ENCODE measurements around the gene GZF1.
"Not testable (repeated sequence)": the region's sequence is repeated elsewhere in the genome, so short reads cannot be mapped to it uniquely, and the experiment has no call there.

Gene GZF1

GRCh38 chr20:23332467-23332866 lies 29.5 kb upstream of the GZF1 start:
- no peak overlapping the region for H3K4me3 ChIP-seq (ENCODE audit: low read length)
- H3K36me3 ChIP-seq (ENCODE audit: control insufficient read depth, insufficient read depth, low read length) = no peaks in the 10 kb centered on the region
- no peaks in the 10 kb centered on the region for H3K27me3 ChIP-seq (ENCODE audit: control insufficient read depth, insufficient read depth, low read length)

GRCh38 chr20:23334111-23334510 lies 27.9 kb upstream of the GZF1 start:
- Histone ChIP-seq H3K4me3 (ENCODE audit: low read length) (no peak overlapping the region), H3K27ac (ENCODE audit: low read depth, low read length) (no peak overlapping the region), H3K36me3 (ENCODE audit: control insufficient read depth, insufficient read depth, low read length) (no peaks in the 10 kb centered on the region), H3K9ac (ENCODE audit: low read length) (no peak overlapping the region), H3K4me1 (ENCODE audit: control insufficient read depth, insufficient read depth, low read length) (no peaks in the 10 kb centered on the region), H3K27me3 (ENCODE audit: control insufficient read depth, insufficient read depth, low read length) (no peaks in the 10 kb centered on the region)

More at GRCh38 chr20:23332467-23332866, 29.5 kb upstream of the GZF1 start:
- H3K4me1 ChIP-seq (ENCODE audit: control insufficient read depth, insufficient read depth, low read length) = no peaks in the 10 kb centered on the region
- no peak overlapping the region for H3K9ac ChIP-seq (ENCODE audit: low read length)
- H3K27ac ChIP-seq (ENCODE audit: low read depth, low read length) = no peak overlapping the region

- Histone ChIP-seq H3K4me3 (ENCODE audit: low read length) (no peak overlapping the region), H3K36me3 (ENCODE audit: control insufficient read depth, insufficient read depth, low read length) (no peaks in the 10 kb centered on the region), H3K27me3 (ENCODE audit: control insufficient read depth, insufficient read depth, low read length) (no peaks in the 10 kb centered on the region), H3K27ac (ENCODE audit: low read depth, low read length) (no peak overlapping the region), H3K9ac (ENCODE audit: low read length) (no peak overlapping the region), H3K4me1 (ENCODE audit: control insufficient read depth, insufficient read depth, low read length) (no peaks in the 10 kb centered on the region)
These were observed 26.5 kb upstream of the GZF1 start for GRCh38 chr20:23335521-23335920.

DNA sequence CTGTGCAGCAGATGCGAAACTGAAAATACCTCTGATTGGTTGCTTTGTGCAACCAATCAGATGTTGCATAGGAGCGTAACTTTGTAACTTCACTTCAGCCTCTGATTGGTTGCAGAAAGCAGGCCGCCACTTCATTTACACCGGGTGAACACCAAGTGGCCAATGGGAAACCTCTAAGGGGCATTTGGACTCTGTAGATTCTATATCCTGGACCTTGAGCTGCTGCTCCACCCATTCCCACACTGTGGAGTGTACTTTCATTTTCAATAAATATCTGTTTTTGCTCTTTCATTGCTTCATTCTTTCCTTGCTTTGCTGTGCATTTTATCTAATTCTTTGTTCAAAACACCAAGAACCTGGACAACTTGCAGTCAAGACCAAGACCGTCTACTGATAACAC lies 25.5 kb upstream of the GZF1 start:
- Histone ChIP-seq H3K27ac (ENCODE audit: low read depth, low read length) (no peak overlapping the region), H3K4me3 (ENCODE audit: low read length) (no peak overlapping the region), H3K27me3 (ENCODE audit: control insufficient read depth, insufficient read depth, low read length) (no peaks in the 10 kb centered on the region), H3K9ac (ENCODE audit: low read length) (no peak overlapping the region), H3K36me3 (ENCODE audit: control insufficient read depth, insufficient read depth, low read length) (no peaks in the 10 kb centered on the region), H3K4me1 (ENCODE audit: control insufficient read depth, insufficient read depth, low read length) (no peaks in the 10 kb centered on the region)

- Histone ChIP-seq H3K27ac (ENCODE audit: low read depth, low read length) (no peak overlapping the region), H3K4me3 (ENCODE audit: low read length) (no peak overlapping the region), H3K36me3 (ENCODE audit: control insufficient read depth, insufficient read depth, low read length) (no peaks in the 10 kb centered on the region), H3K27me3 (ENCODE audit: control insufficient read depth, insufficient read depth, low read length) (no peaks in the 10 kb centered on the region), H3K9ac (ENCODE audit: low read length) (no peak overlapping the region), H3K4me1 (ENCODE audit: control insufficient read depth, insufficient read depth, low read length) (no peaks in the 10 kb centered on the region)
These were observed 24.7 kb upstream of the GZF1 start for GRCh38 chr20:23337312-23337711.

- no peaks in the 10 kb centered on the region for H3K27me3 ChIP-seq (ENCODE audit: control insufficient read depth, insufficient read depth, low read length)
These were observed 22.0 kb upstream of the GZF1 start for GRCh38 chr20:23339986-23340385.

GRCh38 chr20:23340524-23340923 lies 21.5 kb upstream of the GZF1 start:
- Histone ChIP-seq H3K27me3 (ENCODE audit: control insufficient read depth, insufficient read depth, low read length) (no peaks in the 10 kb centered on the region), H3K4me1 (ENCODE audit: control insufficient read depth, insufficient read depth, low read length) (no peaks in the 10 kb centered on the region), H3K4me3 (ENCODE audit: low read length) (no peak overlapping the region), H3K27ac (ENCODE audit: low read depth, low read length) (no peak overlapping the region), H3K36me3 (ENCODE audit: control insufficient read depth, insufficient read depth, low read length) (no peaks in the 10 kb centered on the region), H3K9ac (ENCODE audit: low read length) (no peak overlapping the region)

More at GRCh38 chr20:23339986-23340385, 22.0 kb upstream of the GZF1 start:
- Histone ChIP-seq H3K27ac (ENCODE audit: low read depth, low read length) (no peak overlapping the region), H3K9ac (ENCODE audit: low read length) (no peak overlapping the region), H3K4me3 (ENCODE audit: low read length) (no peak overlapping the region), H3K4me1 (ENCODE audit: control insufficient read depth, insufficient read depth, low read length) (no peaks in the 10 kb centered on the region), H3K36me3 (ENCODE audit: control insufficient read depth, insufficient read depth, low read length) (no peaks in the 10 kb centered on the region)

GRCh38 chr20:23341073-23341472 lies 20.9 kb upstream of the GZF1 start:
- Histone ChIP-seq H3K27ac (ENCODE audit: low read depth, low read length) (no peak overlapping the region), H3K27me3 (ENCODE audit: control insufficient read depth, insufficient read depth, low read length) (no peaks in the 10 kb centered on the region), H3K4me1 (ENCODE audit: control insufficient read depth, insufficient read depth, low read length) (no peaks in the 10 kb centered on the region), H3K9ac (ENCODE audit: low read length) (no peak overlapping the region), H3K36me3 (ENCODE audit: control insufficient read depth, insufficient read depth, low read length) (no peaks in the 10 kb centered on the region), H3K4me3 (ENCODE audit: low read length) (no peak overlapping the region)

DNA sequence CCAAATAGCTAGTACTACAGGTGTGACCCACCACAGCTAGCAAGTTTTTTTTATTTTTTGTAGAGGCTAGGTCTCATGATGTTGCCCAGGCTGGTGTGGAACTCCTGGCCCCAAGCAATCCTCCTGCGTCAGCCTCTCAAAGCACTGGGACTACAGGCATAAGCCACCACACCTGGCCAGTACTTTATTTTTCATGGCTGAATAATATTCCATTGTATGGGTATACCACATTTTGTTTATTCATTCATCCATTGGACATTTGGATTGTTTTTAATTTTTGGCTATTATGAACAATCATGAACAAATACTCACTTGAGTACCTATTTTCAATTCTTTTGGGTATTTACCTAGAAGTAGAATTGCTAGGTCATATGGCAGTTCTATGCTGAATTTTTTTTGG lies 18.4 kb upstream of the GZF1 start:
- Histone ChIP-seq H3K27ac (ENCODE audit: low read depth, low read length) (no peak overlapping the region), H3K4me1 (ENCODE audit: control insufficient read depth, insufficient read depth, low read length) (no peaks in the 10 kb centered on the region), H3K9ac (ENCODE audit: low read length) (no peak overlapping the region), H3K4me3 (ENCODE audit: low read length) (no peak overlapping the region), H3K27me3 (ENCODE audit: control insufficient read depth, insufficient read depth, low read length) (no peaks in the 10 kb centered on the region), H3K36me3 (ENCODE audit: control insufficient read depth, insufficient read depth, low read length) (no peaks in the 10 kb centered on the region)

- Histone ChIP-seq H3K4me1 (ENCODE audit: control insufficient read depth, insufficient read depth, low read length) (peaks cover 3% of the 10 kb centered on the region), H3K36me3 (ENCODE audit: control insufficient read depth, insufficient read depth, low read length) (no peaks in the 10 kb centered on the region), H3K27me3 (ENCODE audit: control insufficient read depth, insufficient read depth, low read length) (no peaks in the 10 kb centered on the region), H3K27ac (ENCODE audit: low read depth, low read length) (no peak overlapping the region), H3K4me3 (ENCODE audit: low read length) (no peak overlapping the region), H3K9ac (ENCODE audit: low read length) (no peak overlapping the region)
These were observed 17.6 kb upstream of the GZF1 start for GRCh38 chr20:23344336-23344735.

- Histone ChIP-seq H3K4me1 (ENCODE audit: control insufficient read depth, insufficient read depth, low read length) (peaks cover 4% of the 10 kb centered on the region), H3K27me3 (ENCODE audit: control insufficient read depth, insufficient read depth, low read length) (no peaks in the 10 kb centered on the region), H3K27ac (ENCODE audit: low read depth, low read length) (no peak overlapping the region), H3K36me3 (ENCODE audit: control insufficient read depth, insufficient read depth, low read length) (no peaks in the 10 kb centered on the region), H3K9ac (ENCODE audit: low read length) (no peak overlapping the region), H3K4me3 (ENCODE audit: low read length) (no peak overlapping the region)
These were observed 16.0 kb upstream of the GZF1 start for GRCh38 chr20:23346002-23346401.

- H3K36me3 ChIP-seq (ENCODE audit: control insufficient read depth, insufficient read depth, low read length) = no peaks in the 10 kb centered on the region
- H3K27ac ChIP-seq (ENCODE audit: low read depth, low read length) = no peak overlapping the region
- peaks cover 10% of the 10 kb centered on the region for H3K4me1 ChIP-seq (ENCODE audit: control insufficient read depth, insufficient read depth, low read length)
- H3K9ac ChIP-seq (ENCODE audit: low read length) = no peak overlapping the region
- H3K27me3 ChIP-seq (ENCODE audit: control insufficient read depth, insufficient read depth, low read length) = no peaks in the 10 kb centered on the region
- no peak overlapping the region for H3K4me3 ChIP-seq (ENCODE audit: low read length)
These were observed 14.2 kb upstream of the GZF1 start for GRCh38 chr20:23347791-23348190.

DNA sequence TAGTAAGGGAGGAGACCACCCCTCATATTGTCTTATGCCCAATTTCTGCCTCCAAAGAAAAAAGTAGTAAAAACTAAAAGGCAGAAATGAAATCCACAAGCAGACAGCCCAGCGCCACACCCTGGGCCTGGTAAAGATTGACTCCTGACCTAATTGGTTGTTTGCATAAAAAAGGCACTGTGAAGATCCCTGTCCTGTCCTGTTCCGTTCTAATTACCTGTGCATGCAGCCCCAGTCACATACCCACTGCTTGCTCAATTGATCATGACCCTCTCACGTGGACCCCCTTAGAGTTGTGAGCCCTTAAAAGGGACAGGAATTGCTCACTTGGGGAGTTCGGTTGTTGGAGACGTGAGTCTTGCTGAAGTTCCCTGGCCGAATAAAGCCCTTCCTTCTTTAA lies 13.5 kb upstream of the GZF1 start:
- H3K4me3 ChIP-seq (ENCODE audit: low read length); H3K27ac ChIP-seq (ENCODE audit: low read depth, low read length); H3K9ac ChIP-seq (ENCODE audit: low read length); H3K27me3 ChIP-seq (ENCODE audit: control insufficient read depth, insufficient read depth, low read length); H3K36me3 ChIP-seq (ENCODE audit: control insufficient read depth, insufficient read depth, low read length); H3K4me1 ChIP-seq (ENCODE audit: control insufficient read depth, insufficient read depth, low read length): not testable (repeated sequence)
